HG03139 (cell line): ENCODE data around the gene TSC22D3.
A peak's percentile ranks its signal among the peaks of the same experiment; 100 is the strongest.
"Not testable (repeated sequence)": the region's sequence is repeated elsewhere in the genome, so short reads cannot be mapped to it uniquely, and the experiment has no call there.

ENCODE experiments used
- ATAC-seq: cut with Tn5 transposase; IDR thresholded peaks from one replicate; pipeline ENCODE4 v1.9.1; 2021; ENCODE audit not compliant: unreplicated experiment

Gene TSC22D3

DNA sequence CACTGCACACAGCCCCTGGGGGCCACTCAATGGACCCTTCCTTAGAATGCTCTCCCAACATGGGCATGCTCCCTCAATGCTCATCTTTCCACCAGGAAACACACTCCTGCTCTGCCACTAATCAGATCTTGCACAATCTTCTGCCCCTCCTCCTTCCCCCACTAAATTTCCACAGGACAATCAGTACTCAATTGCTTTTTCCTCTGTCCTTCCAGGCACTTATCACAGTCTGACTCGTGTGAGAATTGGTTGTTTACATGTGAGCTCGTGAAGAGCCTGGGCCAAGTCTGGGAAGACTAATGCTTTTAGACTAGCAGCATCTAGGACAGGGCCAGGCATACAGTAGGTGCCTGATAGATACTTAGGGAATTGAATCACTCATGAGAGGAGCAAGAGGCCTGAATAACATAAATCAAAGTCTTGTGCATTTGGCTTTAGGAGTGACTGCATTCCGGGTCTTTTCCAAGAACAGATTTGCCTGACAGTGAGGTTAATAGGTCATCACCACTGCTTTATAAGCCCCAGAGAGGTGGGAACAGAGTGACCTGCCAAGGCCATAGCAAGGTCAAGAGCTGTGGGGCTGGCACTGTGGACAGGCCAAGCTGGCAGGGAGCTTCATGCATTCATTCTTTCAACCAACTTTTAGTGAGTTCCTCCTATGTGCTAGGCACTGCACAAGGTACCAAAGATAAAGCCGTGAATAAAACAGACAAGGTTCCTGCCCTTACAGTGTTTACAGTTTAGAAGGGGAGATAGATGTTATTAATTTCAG is 92.3 kb downstream of the TSC22D3 start:
- no peak for ATAC-seq

DNA sequence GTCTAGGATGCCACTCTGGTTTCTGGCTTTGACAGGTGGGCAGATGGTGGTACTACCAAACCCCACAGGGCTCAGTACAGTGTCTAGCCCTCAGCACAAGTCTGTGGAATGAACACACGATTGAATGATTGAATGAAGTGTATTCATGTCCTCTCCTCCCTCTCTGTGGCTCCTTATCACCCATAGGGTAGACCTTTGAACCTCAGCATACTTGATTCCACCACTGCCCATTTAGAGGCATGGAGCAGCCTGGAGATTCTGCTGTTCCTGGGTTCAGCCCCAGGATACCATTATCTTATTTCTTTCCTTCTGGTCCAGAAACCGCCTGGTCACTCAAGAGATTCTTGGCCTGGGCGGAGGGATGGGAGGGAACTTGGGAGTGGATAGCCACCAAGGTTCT is 93.3 kb downstream of the TSC22D3 start:
- no peak for ATAC-seq

DNA sequence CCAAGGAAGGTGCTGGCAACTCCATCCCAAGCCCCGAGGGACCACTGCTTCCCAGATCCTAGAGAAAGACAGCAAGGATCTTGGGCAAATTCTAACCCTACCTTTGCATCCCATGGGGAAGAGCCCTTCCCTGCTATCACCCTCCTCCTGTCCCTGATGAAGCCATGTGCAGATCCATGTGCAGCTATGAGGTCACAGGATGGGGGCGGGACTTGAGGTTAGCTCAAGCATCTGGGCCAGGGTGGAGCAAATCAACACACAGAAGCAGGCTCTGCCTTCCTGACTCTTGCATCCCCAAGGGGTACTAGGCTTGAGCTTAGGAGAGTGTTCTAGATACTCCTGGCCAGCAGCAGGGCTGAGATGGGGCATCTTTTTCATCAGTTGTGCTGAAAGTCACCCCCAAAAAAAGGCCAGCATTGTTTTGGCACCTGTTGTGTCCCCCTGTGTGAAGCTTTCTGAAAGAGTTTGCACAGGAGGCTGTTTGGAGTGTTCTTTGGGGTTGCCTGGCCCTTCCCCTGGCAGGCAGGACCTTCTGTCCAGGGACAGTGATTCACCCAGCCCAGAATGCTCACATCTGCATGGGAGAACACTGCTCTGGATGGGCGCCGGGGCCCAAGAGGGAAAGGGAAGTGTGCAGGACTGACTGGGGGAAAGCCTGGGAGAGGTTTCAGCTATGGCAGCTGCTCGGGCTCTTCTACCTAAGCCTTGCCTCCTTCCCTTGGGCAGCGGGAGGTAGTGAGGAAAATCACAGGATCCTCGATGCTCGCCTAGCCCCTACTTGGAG is 96.4 kb downstream of the TSC22D3 start:
- ATAC-seq, result no peak

DNA sequence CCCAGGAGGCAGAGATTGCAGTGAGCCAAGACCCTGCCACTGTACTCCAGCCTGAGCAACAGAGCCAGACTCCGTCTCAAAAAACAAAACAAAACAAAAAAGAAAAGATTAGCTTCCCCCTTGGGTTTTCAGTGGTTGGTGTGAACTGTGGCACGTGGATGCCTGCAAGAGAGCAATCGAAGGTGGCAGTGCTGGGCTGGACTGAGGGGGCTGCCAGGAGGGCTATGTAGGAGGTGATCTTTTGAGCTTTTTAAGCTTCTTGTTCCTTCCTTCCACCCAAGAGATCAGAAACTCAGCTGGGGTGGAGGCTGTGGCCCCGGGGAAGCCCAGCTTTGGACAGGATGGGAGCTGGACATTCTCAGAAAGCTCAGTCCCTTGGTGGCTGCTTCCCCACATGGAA is 97.7 kb downstream of the TSC22D3 start:
- no peak for ATAC-seq

DNA sequence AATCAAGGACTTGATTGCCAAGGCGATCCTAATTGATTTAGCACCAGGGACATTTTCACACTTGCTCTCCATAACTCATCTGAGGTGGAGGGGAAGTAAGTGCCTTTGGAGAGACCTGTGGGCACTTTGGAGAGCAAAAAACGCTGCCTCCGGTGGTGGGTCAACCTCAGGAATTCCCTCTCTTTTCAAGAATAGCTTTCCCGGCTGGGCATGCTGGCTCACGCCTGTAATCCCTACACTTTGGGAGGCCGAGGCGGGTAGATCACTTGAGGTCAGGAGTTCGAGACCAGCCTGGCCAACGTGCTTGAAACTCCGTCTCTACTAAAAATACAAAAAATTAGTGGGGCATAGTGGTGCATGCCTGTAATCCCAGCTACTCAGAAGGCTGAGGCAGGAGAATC is 98.1 kb downstream of the TSC22D3 start:
- ATAC-seq, result no peak

DNA sequence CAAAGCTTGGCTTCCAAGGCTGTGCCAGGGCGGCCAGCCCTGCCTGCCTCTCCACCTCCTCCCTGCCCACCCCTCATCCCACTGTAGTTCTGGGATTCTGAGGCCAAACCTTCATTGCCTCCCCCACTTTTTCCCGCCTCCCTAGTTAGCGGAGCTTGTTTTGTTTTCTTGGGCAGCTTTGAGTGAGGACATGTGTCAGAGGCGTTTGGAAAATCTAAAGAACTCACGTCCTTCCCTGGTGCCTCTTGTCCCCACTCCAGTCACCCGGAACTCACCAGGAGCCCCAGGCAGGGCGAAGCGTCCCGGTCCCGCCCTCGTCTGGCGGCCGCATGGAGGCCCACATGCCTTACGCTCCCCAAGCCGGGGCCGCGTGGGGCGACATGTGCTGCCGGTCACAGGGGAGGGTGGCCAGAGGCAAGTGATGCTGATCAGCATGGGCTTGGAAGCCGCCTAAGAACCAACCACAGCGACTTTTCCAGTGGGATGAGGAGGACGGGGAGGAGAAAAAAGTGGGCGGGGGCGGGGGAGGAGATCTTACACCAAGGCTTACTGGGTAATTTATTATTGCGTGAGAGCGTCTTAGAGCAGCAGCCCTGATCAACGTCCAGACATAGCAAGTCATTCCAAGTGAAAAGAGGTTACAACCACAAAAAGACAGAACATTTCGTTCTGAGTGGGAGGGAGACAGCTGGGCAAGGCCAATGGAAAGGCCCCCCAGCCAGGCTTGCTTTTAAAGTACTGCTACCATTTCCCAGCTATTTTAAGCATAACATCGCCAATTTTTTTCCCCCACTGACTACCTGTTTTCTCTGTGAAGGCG is 98.8 kb downstream of the TSC22D3 start:
- ATAC-seq, result no peak

DNA sequence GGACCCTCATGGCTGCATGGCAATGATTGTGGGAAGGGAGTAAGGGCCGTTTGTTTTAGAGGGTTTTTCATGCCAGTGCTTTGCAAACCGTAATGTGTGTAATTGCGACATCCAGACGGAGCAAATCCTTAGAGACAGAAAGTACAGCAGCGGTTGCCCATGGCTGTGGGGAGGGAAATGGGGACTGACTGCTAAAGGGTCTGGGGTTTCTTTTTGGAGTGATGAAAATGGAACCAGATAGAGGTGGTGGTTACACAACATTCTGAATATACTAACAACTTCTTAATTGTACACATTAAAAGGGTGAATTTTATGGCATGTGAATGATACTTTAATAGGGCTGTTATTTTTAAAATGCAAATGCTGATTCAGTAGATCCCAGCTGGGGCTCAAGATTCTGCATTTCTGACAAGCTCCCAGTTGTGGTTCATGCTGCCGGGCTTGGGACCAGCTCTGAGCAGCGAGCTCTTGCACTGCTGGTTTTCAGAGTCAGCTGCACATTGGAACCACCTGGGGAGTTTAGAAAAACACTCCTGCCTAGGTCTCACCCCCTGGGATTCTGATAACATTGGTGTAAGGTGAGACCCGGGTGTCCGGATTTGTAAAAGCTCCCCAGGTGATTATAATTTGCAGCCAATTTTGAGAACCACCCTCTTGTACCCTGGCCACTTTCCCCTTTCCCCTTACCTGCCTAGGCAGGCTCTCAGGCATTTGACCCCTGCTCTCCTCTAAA is 99.6 kb downstream of the TSC22D3 start:
- no peak for ATAC-seq

DNA sequence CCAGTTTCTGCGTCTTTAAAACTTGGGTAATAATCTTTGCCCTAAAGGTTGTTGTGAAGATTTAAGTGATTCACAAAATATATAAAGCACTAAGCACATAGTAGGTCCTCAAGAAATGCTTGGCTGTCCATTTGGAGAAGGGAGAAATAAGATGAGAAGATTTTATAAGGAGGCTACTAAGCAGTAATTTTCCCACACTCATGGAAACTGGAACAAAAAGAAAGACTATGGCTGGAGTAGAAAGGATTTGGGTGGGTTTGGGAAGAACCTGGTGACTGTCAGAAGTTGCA is 100.3 kb downstream of the TSC22D3 start:
- ATAC-seq, result no peak

DNA sequence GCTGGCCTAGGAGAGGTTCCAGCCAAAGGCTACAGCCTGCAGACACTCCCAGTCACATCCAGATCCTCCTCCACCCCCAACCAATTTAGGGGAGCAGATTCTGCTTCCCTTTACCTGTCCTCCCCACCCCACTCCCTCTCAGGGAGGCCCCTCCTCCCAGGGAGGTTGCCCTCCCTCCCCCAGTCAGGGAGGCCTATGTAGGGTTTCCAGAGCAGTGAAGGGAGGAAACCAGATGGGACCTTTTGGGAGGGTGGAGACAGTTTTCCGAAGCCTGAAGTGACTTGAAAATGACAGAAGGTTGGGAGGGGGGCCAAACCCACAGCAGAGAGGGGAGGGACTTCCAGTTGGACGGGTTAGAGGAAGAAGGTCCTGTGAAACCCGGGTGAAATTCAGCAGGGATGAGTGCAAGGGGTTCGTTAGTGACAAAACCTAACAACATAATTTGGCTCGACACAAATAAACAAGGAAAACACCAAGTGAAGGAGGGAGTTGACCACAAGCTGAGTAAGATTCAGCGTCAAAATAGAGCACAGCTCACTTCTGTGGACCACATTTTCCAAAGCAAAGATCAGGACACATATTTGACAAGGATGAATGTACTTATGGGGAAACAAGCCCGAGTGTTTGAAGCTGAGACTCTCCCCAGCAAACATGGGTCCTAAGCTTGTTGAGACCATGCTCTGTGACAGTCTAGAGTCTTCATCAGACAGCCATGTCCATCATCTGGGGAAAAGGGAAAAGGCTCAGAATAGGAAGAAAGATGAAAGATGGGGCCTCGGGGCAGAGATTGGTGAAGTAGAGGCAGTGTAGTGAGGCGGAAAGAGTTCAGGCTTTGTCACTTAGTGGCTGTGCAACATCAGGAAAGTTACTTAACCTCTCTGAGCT is 100.9 kb downstream of the TSC22D3 start:
- peak; percentile 11 for ATAC-seq

DNA sequence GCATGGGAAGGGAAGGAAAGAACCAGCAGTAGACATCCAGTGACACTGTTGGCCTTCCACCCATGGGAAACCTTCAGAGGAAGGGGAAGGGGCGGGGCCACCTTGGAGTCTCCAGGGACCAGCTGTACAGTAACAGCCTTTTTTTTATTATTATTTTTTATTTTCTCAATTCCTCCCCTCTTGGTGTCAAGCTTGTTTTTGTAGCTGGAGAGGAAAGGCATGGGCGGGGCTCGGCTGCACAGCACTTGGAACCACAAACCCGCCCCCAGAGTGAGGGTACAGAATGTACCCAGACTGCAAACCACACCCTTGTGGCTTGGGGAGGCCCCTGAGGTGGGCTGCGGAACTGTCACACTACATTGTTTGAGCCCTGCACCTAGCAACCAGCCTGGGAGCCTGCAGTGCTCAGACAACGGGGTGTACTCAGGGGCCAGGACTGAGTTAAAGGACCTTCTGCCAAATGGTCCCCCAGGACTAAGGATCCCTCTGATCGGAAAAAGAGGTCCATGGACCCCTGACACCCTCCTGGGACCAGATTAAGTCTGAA is 101.6 kb downstream of the TSC22D3 start:
- ATAC-seq, result peak; percentile 90

DNA sequence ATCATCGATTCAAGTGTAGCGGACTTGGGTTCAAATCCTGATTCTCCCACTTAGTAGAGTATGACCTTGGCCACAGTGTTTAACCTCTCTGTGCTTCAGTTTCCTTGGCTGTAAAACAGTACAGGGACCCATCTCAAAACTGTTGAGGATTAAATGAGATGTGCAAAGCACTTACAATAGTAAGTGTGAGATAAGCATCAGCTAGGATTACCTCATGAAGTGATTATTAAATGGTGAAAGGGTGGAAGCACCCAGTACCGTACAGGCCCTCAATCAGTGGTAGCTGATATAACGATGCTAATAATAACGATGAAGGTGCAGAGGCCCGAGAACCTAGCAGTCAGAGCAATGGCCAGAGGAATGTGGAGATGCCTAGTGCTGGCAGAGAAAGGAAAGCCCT is 102.2 kb downstream of the TSC22D3 start:
- ATAC-seq, result peak; percentile 0

DNA sequence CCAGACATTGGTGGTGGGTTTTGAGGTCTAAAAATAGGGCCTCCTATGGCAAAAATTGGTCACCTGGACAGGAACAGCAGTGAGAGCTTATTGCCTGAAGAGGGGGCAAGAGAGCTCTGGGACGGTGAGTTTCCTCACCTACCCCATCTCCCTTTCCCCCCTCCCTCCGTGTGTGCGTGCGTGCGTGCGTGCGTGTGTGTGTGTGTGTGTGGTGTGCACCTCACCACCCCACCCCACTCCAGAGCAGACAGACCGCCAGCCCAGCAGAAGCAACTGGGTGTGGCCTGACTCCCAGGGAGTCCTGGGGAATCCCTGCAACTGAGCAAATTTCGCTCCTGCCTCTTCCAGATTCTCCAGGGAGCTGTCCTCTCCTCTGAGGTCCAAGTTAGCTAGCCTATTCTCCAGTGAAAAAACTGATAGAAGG is 102.6 kb downstream of the TSC22D3 start:
- peak; percentile 31 for ATAC-seq

DNA sequence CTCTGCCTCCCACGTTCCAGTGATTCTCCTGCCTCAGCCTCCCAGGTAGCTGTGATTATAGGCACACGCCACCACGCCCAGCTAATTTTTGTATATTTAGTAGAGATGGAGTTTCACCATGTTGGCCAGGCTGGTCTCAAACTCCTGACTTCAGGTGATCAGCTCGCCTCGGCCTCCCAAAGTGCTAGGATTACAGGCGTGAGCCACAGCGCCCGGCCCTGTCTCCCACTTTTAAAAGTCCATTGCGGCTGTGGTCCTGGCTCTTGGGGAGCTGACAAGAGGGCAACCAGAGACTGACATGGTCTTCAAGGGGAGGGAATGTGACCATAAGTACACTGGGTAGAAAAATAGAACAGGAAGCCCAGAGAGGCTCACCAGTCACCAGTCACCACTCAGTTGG is 104.3 kb downstream of the TSC22D3 start:
- not testable (repeated sequence) for ATAC-seq

DNA sequence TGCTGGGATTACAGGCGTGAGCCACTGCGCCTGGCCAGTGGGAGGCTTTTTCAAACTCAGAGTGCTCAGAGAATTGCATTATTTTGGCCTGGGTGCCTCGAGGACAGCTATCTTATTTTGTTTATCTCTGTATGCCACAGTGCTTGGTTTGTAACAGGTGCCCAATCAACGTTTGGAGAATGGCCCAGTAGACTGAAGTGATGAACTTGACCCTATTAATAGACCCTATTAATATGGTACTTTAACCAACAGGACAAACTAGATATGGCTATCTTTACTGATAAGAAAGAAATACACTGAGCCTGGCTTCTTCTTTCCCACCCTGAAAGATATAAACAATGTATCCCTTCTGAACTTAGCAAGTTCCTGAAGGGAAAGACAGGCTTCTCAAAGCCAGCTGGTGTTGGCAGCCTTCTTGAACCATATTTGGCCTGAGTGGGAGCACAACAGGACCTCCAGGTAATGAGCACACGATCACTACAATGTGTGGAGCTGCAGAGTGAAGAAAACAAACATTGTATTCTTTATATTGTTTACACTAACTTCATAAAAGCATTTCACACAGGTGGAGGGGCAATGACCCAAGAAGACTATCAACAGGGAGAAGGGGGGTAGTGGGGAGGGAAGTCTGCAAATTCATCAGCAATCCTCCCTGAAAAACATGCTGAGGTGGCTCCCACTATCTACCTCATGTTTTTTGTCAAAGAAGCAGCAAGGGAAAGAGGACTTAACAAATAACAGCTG is 105.5 kb downstream of the TSC22D3 start:
- ATAC-seq, result no peak

DNA sequence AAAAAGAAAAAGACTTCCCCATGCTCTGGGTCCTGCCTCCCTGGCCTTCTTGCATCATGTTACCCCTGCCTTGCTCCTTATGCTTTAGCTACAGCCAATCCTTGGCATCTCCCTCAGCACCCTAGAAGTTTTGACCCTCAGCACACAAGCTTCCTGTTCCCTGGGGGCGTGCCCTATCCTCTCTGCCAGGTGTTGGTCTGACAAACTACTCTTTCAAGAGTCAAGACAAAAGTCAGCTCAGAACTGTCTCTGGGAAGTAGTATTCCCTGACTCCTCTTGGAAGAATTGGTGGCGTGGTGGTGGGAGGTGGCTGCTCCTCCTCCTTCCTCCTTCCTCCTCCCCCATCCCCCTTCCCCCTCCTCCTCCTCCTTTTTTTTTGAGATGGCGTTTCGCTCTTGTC is 106.3 kb downstream of the TSC22D3 start:
- no peak for ATAC-seq

DNA sequence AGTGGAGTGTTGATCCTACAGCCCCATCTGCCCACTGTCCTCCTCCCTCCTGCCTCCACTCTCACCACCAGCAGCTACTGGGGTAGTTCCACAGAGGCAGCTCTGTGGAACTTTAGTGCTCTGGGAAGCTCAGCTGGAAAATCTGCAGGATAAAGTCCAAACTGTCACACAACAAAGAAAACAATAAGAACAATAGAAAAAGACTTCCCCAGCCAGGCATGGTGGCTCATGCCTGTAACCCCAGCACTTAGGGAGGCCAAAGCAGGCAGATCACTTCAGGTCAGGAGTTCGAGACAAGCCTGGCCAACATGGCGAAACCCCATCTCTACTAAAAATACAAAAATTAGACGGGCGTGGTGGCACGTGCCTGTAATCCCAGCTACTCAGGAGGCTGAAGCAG is 106.9 kb downstream of the TSC22D3 start:
- ATAC-seq, result not testable (repeated sequence)

DNA sequence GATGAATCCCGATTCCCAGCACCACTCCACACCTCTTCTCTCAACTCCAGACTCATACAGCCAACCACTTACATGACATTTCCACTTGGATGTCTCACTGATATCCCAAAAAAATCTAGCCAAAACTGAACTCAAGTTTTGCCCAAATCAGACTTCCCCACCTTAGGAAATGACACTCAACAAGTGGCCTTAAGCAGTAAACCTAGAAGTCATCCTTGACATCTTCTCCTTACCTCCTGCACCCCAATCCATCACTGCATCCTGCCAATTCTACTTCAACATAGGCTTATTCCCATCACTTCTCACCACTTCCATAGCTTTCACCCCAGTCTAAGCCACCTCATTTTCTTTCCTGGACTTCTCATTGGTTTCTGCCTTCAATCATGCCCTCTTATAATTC is 108.2 kb downstream of the TSC22D3 start:
- no peak for ATAC-seq

DNA sequence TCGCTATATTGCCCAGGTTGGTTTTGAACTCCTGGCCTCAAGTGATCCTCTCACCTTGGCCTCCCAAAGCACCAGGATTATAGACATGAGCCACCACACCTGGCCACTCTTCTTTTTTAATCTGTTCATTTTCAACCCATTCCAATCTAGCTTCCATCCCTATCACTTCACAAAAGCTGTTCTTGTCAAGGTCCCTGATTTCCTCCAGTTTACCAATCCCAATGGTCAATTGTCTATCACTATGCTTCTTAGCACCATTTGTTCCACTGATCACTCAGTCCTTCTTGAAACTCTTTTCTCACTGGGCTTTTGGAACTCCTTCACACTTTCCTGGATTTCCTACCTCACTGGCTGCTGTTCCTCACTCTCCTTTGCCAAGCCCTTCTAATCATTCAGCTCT is 108.7 kb downstream of the TSC22D3 start:
- ATAC-seq, result no peak
